KMS-11 (cell line): ENCODE measurements around the gene MGAT1.
A peak's percentile ranks its signal among the peaks of the same experiment; 100 is the strongest.

Experiments
- H2AFZ ChIP-seq: fragments of 200-600 bp; sonication (generic); 2 replicates; pipeline ENCODE4 v1.6.1; 2016; ENCODE audit warnings: antibody characterized with exemption, mixed run types, low read depth
- H3K27ac ChIP-seq: fragments of 200-600 bp; sonication (generic); 2 replicates; pipeline ENCODE4 v1.6.1; 2016; ENCODE audit warnings: mild to moderate bottlenecking, mixed run types
- H3K27me3 ChIP-seq: fragments of 200-600 bp; sonication (generic); 2 replicates; pipeline ENCODE4 v1.6.1; 2017; ENCODE audit warnings: mild to moderate bottlenecking, low read depth, mixed run types, moderate library complexity; ENCODE audit not compliant: insufficient read depth
- H3K36me3 ChIP-seq: fragments of 200-600 bp; sonication (generic); 2 replicates; pipeline ENCODE4 v1.6.1; 2017; ENCODE audit warnings: mild to moderate bottlenecking, mixed run types; ENCODE audit not compliant: insufficient read depth
- H3K4me1 ChIP-seq: fragments of 200-600 bp; sonication (generic); 2 replicates; pipeline ENCODE4 v1.6.1; 2016; ENCODE audit warnings: mild to moderate bottlenecking, low read depth, mixed run types; ENCODE audit not compliant: poor library complexity, severe bottlenecking
- H3K4me2 ChIP-seq: fragments of 200-600 bp; sonication (generic); 2 replicates; pipeline ENCODE4 v1.7.0; 2016; ENCODE audit warnings: mild to moderate bottlenecking, mixed run types
- H3K4me3 ChIP-seq: fragments of 200-600 bp; sonication (generic); IDR thresholded peaks from 2 replicates; pipeline ENCODE4 v1.6.1; 2017; ENCODE audit warnings: low read depth, low read length, mixed read lengths; ENCODE audit not compliant: insufficient read depth
- H3K79me2 ChIP-seq: fragments of 200-600 bp; sonication (generic); 2 replicates; pipeline ENCODE4 v1.6.1; 2016; ENCODE audit warnings: low read depth, mixed run types; ENCODE audit not compliant: insufficient read depth
- H3K9ac ChIP-seq: fragments of 200-600 bp; sonication (generic); 2 replicates; pipeline ENCODE4 v1.6.1; 2016; ENCODE audit warnings: mild to moderate bottlenecking, mixed run types
- H4K20me1 ChIP-seq: fragments of 200-600 bp; sonication (generic); 2 replicates; pipeline ENCODE4 v1.6.1; 2016; ENCODE audit warnings: mild to moderate bottlenecking, mixed run types; ENCODE audit not compliant: insufficient read depth
- CTCF ChIP-seq: fragments of 200-600 bp; sonication (generic); conservative IDR thresholded peaks from 2 replicates; pipeline ENCODE4 v1.6.1; 2017; ENCODE audit warnings: low read depth, mild to moderate bottlenecking, antibody characterized with exemption, low read length, moderate library complexity, mixed read lengths

The MGAT1 gene

DNA sequence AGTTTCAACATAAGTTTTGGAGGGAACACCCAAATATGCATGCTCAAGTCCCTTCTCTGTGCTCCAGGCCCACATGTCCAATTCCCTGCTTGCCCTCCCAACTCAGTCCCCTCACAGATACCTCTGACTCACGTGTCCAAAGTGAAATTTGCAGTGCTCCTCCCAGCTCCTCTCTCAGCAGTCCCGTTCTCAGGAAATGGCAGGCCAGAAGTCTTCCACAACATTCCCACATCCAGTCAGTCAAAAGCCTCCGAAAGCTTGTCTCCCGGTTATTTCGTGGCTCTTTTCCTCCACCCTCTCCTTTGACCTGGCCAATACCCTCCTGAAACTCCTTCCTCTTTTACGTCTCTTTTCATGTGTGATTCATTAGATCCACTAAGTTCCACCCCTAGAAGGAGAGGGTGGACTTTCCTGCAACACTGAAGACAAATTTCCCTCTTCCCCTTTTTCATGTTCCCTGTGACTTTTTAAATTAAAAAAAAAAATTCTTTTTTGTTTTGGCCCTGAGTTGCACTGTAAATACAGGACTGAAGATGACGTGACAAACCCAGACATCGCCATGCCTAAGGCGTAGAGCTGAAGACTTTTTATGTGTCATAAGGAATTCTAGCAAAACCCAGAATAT is 12.8 kb upstream of the MGAT1 start:
- no peaks in the 10 kb centered on the region for H4K20me1 ChIP-seq
- no peaks in the 10 kb centered on the region for H3K79me2 ChIP-seq
- no peak overlapping the region for H3K4me2 ChIP-seq
- no peaks in the 10 kb centered on the region for H3K36me3 ChIP-seq
- H3K4me3 ChIP-seq, result no peak overlapping the region
- H3K27ac ChIP-seq, result no peak overlapping the region
- no peaks in the 10 kb centered on the region for H3K27me3 ChIP-seq
- no peak overlapping the region for H2AFZ ChIP-seq
- peaks cover 74% of the 10 kb centered on the region for H3K4me1 ChIP-seq
- H3K9ac ChIP-seq, result no peak overlapping the region
- no peak for TF ChIP-seq CTCF

GRCh38 chr5:180813420-180813819 is 10.8 kb upstream of the MGAT1 start:
- Histone ChIP-seq H3K4me2 (no peak overlapping the region), H3K4me3 (no peak overlapping the region), H3K4me1 (peaks cover 73% of the 10 kb centered on the region), H3K36me3 (no peaks in the 10 kb centered on the region), H3K27ac (no peak overlapping the region), H3K79me2 (no peaks in the 10 kb centered on the region; the same call in 1 of the 2 replicates), H3K27me3 (no peaks in the 10 kb centered on the region), H3K9ac (no peak overlapping the region), H2AFZ (no peak overlapping the region), H4K20me1 (no peaks in the 10 kb centered on the region)
- TF ChIP-seq CTCF, result no peak

- H3K27me3 ChIP-seq, result no peaks in the 10 kb centered on the region
- peak overlapping the region; percentile 80; the same call in 1 of the 2 replicates for H3K4me2 ChIP-seq
- H4K20me1 ChIP-seq, result no peaks in the 10 kb centered on the region
- H3K9ac ChIP-seq, result no peak overlapping the region
- peaks cover 67% of the 10 kb centered on the region for H3K4me1 ChIP-seq
- no peak overlapping the region for H2AFZ ChIP-seq
- H3K36me3 ChIP-seq, result no peaks in the 10 kb centered on the region
- H3K4me3 ChIP-seq, result no peak overlapping the region
- peak overlapping the region; percentile 90; the same call in 1 of the 2 replicates for H3K27ac ChIP-seq
- no peaks in the 10 kb centered on the region; the same call in 1 of the 2 replicates for H3K79me2 ChIP-seq
- TF ChIP-seq CTCF, result no peak
Measured at GRCh38 chr5:180811623-180812124, 9.1 kb upstream of the MGAT1 start.

- no peak for TF ChIP-seq CTCF
- peak overlapping the region; percentile 69; the same call in 1 of the 2 replicates for H2AFZ ChIP-seq
- H3K27me3 ChIP-seq, result no peaks in the 10 kb centered on the region
- no peak overlapping the region for H3K4me3 ChIP-seq
- no peaks in the 10 kb centered on the region; the same call in 1 of the 2 replicates for H3K79me2 ChIP-seq
- no peaks in the 10 kb centered on the region for H3K36me3 ChIP-seq
- peak overlapping the region; percentile 76 for H3K9ac ChIP-seq
- H3K4me1 ChIP-seq, result peaks cover 62% of the 10 kb centered on the region
- peak overlapping the region; percentile 80 for H3K4me2 ChIP-seq
- H3K27ac ChIP-seq, result peak overlapping the region; percentile 90
- no peaks in the 10 kb centered on the region for H4K20me1 ChIP-seq
Measured at GRCh38 chr5:180810959-180811622, 8.5 kb upstream of the MGAT1 start.
